Endometrial microvascular endothelial cells (primary cell): ENCODE data around the gene TBC1D20. TPM values are rescaled to one million over a fixed set of nuclear protein-coding genes. Genes with fewer than 3 reads are reported as not detected.

ENCODE experiments used
- in situ Hi-C: cut with HindIII; loops from 2 replicates; pipeline ENCODE4 v1.10.0; 2017; ENCODE audit warnings: low sequenced_read_pairs, low pct_unique_long_range_greater_than_20kb; ENCODE audit errors: inconsistent ontology term
- total RNA-seq: library from RNA; depleted of rRNA; stranded (reverse); fragments of >200 nt; gene quantifications from one replicate; pipeline ENCODE4 v1.2.3, GENCODE V29; 2015; ENCODE audit errors: inconsistent ontology term

TBC1D20 gene
- total RNA-seq, 1 donor from 2014 or later, result 34.8 TPM

GRCh38 chr20:444117-444516 lies 18.2 kb downstream of the TBC1D20 start:
- in situ Hi-C loops, result no loop called here

DNA sequence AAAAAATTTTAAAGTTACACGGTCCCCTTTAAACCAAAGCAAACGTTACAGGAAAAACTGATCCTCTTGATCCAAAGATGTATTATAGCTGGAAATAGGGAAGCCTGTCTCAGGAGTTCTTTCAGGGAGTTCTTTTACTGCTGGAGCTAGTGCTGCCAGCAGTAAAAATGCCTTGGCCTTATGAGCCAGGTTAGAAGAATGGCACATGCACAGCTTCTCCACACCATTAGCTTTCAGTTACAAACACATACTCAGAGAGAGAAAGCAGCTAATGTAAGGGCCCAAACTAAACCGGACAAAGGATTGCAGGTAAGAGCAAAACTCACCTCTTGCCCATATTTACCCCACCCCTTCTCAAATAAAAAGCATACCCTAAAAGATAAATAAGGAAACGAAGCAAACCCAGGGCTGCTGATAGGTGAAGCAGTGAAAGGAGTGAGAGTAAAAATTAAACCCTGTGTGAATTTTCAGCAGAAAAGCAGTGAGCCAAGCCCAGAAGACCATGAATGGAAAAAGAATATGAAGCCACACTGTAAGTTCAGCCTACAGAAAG lies 19.0 kb downstream of the TBC1D20 start:
- in situ Hi-C loops, result no loop called here

- in situ Hi-C loops, result no loop called here
These were observed 21.7 kb downstream of the TBC1D20 start for GRCh38 chr20:440636-441035.

DNA sequence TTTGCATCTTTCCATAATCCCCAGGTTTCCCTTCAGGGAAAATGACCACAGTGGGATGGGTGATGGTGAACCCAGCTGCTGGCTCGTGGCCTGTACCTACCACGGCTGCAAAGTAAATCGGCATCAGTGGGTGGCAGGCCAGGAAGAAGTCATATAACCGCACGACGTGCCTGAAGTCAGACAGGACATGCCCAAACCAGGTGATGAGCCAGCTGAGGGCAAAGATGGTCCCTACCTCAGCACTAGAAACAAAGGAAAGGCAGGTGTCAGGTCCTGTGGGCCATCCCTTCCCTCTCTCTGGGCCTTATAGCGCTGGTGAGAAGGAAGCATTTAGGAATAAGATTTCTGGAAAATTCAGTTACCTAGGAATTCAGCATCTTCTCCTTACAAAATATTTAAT lies 22.2 kb downstream of the TBC1D20 start:
- in situ Hi-C loops, result no loop called here

- in situ Hi-C loops, result no loop called here
These were observed 23.5 kb downstream of the TBC1D20 start for GRCh38 chr20:438571-439469.

DNA sequence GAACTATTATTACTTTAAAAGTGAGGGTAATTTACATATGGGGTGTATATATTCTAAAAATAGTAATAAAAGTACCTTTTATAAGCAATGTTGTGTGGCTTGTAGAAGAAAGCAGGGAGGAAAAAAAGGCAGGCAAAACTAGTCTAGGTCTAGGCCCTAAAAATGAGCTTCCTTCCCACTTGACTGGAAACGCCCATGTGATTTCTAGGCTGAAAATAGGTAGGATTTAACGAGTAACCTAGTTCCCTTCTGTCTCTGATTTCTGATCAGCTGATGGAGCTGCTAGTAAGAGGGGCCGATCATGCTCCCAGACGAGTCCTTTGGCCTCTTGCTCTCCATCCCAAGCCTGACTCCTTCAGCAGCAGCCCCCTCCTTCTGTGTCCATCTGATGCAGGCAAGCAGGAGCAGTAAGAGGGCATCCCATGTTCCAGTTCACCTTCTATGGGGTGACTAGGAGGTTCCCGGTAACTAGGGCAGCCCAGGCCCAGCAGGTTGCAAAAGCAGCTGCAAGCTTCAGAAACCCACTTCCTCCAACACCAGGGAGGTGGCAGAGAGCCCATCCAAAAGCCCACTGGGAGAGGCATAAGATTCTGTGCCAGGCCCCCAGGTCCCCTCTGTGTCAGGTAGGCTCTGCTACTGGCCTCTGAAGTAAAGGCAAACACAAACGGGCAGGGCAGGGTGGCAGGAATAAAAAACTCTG lies 24.4 kb downstream of the TBC1D20 start:
- in situ Hi-C loops, result no loop called here

DNA sequence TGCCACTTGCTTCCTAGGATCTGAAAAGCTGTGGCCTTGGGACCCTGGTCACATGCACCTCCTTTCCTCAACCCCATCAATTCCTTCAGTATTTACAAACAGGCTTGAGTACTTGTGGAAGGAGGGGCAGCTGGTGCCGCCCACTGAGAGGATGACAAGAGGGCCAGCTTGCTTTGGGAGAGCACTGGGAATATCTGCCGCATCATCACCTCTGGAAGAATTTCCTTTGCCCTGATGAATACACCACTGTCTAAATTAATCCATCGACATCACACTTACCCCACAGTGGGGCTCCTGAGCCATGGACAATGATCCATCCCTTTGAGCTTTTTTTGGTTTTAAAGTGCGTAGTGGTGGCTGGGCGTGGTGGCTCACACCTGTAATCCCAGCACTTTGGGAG lies 25.9 kb downstream of the TBC1D20 start:
- in situ Hi-C loops, result no loop called here

GRCh38 chr20:435558-435957 lies 26.8 kb downstream of the TBC1D20 start:
- in situ Hi-C loops, result no loop called here

DNA sequence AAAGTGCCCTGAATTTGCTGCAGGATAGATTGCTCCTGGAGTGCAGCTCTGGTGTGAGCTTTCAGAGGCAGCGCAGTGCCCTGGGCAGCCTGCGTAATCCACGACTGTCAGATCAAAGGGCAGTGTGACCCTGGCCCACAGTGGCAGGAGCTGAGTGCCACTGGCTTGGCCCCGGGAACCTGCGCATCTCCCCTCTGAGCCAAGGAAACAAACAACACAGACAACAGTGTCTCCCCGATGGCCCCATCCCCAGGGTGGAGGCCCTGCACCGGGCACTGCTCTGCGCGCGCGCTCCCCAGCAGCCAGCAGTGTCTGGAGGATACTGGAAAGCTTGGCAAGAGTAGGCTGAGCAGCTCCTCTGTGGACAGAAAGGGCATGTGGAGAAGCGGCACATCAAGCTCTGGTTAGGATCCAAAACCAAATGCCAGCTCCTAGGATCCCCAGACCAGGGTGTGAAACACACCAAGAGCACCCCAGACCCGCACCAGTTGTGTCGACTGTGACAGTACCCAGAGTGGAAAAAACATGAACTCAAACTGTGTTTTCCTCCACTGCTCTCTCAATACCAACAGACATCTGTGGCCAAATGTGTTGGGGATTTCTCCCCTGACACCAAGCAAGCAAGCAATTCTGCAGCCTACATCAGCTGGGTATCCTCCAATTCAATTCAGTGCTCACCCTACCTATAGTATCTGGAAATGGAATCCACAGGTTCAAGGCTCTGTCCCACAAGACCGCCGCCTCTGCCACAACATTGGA lies 27.5 kb downstream of the TBC1D20 start:
- in situ Hi-C loops, result no loop called here

GRCh38 chr20:434221-434620 lies 28.1 kb downstream of the TBC1D20 start:
- in situ Hi-C loops, result no loop called here

GRCh38 chr20:433300-433975 lies 28.9 kb downstream of the TBC1D20 start:
- in situ Hi-C loops, result no loop called here

DNA sequence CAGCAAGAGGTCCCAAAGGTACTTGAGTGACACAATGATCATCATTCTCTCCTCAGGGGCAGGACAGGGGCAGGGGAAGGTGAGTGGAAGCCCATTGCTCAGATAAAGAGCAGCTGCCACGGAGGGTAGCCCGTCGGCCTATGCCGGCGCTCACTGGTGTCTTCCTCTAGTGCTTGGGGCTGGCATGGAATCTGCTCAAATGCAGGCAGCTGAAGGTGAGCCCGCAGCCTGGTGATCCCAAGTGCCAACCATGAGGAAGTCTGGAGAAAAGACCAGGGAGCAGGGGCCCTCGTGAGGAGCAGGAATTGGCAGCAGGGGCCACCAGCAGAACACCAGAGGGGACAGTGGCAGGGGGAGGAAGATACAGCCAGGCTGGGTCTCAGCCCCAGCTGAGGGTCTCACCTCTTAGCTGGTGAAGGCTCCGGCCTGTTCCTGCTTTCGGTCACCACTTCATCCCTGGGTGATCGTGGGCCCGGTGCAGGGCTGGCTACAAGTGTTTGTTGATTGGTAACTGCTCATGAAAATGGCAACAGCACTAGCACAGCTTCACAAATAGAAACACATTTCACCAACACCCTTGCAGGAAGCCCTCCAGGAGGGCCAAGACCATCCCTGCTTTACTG lies 29.5 kb downstream of the TBC1D20 start:
- in situ Hi-C loops, result no loop called here

- in situ Hi-C loops, result no loop called here
These were observed 30.1 kb downstream of the TBC1D20 start for GRCh38 chr20:432208-432607.

GRCh38 chr20:431012-431904 lies 31.1 kb downstream of the TBC1D20 start:
- in situ Hi-C loops, result no loop called here

GRCh38 chr20:430091-430999 lies 32.0 kb downstream of the TBC1D20 start:
- in situ Hi-C loops, result no loop called here

DNA sequence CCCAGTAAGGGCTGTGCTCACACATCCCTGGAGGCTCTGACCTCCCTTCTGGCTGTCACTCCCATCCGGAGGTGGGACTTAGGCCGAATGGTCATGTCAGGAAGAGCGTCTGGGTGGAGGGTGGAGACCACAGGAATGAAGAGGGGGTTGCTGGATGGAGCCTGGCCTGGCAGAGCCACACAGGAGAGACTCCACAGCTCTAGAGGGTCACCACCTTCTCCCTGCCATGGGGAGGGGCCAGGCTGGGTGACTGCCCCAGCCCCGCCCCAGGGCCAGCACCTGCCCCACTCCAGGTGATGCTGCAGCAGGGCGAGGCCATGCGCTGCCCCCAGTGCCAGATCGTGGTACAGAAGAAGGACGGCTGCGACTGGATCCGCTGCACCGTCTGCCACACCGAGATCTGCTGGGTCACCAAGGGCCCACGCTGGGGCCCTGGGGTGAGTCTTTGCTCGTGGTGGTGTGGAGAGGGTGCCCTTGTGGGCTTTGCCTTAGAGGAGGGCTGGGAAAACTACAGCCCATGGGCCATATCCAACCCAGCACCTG lies 33.6 kb downstream of the TBC1D20 start:
- in situ Hi-C loops, result no loop called here
